ENCODE data around the gene SLC4A2.

- TF ChIP-seq POLR2A (IDR thresholded peaks at IDR 0.05) (no peak), CTCF (IDR thresholded peaks at IDR 0.05) (no peak)
Measured at GRCh38 chr7:151019130-151019447, 40.3 kb upstream of the SLC4A2 start.
